Loucy (cell line): Measurements from ENCODE around the gene ARHGAP10.

ENCODE experiments used
- EZH2phosphoT487 ChIP-seq: fragments of 200-600 bp; IDR thresholded peaks from 2 replicates; pipeline ENCODE4 v1.6.1; 2018; ENCODE audit warnings: antibody characterized with exemption, mild to moderate bottlenecking, moderate library complexity, borderline replicate concordance
- TF ChIP-seq, protein P1 (sequence below): fragments of 200-600 bp; sonication (generic); conservative IDR thresholded peaks from 2 replicates; pipeline ENCODE4 v1.5.1; 2014; ENCODE audit warnings: mild to moderate bottlenecking, antibody characterized with exemption, low read length

DNA sequence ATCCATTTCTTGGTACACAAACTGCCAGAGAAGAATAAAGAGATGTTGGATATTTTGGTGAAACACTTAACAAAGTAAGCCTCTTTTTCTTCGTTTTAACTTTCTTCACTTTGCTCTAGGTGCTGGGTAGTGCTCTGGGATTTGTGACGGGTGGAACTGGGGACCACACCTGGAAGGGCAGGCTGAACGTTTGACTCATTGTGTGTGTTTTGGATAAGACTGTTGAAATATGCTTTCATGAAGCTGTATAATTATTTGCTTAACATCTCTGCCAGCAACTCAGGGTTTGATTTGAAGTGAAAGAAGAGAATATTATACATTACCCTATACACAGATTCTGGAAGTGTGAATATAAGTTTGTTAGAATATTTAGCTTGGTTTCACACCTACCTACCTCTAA is 233.2 kb downstream of the ARHGAP10 start:
- TF ChIP-seq EZH2phosphoT487 = no peak
- TF ChIP-seq, protein P1, sequence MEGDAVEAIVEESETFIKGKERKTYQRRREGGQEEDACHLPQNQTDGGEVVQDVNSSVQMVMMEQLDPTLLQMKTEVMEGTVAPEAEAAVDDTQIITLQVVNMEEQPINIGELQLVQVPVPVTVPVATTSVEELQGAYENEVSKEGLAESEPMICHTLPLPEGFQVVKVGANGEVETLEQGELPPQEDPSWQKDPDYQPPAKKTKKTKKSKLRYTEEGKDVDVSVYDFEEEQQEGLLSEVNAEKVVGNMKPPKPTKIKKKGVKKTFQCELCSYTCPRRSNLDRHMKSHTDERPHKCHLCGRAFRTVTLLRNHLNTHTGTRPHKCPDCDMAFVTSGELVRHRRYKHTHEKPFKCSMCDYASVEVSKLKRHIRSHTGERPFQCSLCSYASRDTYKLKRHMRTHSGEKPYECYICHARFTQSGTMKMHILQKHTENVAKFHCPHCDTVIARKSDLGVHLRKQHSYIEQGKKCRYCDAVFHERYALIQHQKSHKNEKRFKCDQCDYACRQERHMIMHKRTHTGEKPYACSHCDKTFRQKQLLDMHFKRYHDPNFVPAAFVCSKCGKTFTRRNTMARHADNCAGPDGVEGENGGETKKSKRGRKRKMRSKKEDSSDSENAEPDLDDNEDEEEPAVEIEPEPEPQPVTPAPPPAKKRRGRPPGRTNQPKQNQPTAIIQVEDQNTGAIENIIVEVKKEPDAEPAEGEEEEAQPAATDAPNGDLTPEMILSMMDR = no peak
